Mesenteric fat pad (tissue), 1 donor: Measurements from ENCODE around the gene GRID1. TPM values are rescaled to one million over a fixed set of nuclear protein-coding genes. Genes with fewer than 3 reads are reported as not detected.
"Not testable (repeated sequence)": the region's sequence is repeated elsewhere in the genome, so short reads cannot be mapped to it uniquely, and the experiment has no call there.

Experiments used
- DNase-seq: peaks from one replicate; pipeline ENCODE4 v3.0.0-alpha.2; 2020; ENCODE audit warnings: low spot score
- total RNA-seq: library from RNA; stranded (reverse); fragmentation: NEBNext Ultra II Directional; extraction: Animal tissue kit (Norgen Biotek cat#: 25700); gene quantifications from one replicate; pipeline ENCODE4 v1.2.1, GENCODE V29; 2021
- donor health status: DM: yes; HTN: yes; CAD: no.

Gene GRID1
- total RNA-seq, 1 donor from 2014 or later = 2.1 TPM

- no peak for DNase-seq
These were observed 503.1 kb downstream of the GRID1 start for GRCh38 chr10:85863301-85864172.

DNA sequence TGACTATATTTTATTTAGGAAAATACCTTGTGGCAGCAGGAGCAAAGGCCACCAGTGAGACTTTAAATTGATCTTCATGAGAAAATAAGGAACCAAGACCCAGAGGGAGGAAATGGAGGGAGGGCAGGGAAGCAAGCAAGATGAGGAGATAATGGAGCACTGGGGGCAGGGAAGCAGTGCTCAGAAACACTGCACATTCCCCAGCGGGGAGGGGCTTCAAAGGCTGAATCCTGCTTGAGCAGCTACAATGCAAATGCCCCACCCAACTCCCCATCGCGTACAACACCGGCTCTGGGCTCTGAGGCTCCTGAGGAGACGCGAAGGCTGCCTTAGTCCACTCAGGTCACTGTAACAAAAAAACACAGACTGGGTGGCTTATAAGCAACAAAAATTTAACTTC lies 503.8 kb downstream of the GRID1 start:
- no peak for DNase-seq

- DNase-seq = no peak
These were observed 504.9 kb downstream of the GRID1 start for GRCh38 chr10:85861513-85862197.

DNA sequence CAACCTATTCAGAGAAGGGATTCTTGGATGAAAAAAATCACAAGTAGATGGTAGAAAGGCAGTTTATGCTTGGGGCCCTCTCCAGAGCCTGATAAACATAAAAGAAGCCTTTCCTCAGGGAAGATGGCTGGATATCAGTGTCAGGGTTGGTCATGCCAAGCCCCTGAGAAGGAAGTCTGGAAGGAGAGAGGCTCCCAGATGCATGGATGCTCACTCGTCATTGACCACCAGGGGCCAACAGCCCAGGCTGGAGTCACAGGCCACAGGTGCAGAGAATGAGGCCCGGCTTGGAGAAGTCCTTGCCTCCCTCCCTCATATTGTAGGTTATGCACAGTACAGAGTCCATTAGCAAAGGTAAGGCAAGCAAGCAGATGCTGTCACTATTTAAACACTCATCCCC lies 506.7 kb downstream of the GRID1 start:
- DNase-seq = no peak

DNA sequence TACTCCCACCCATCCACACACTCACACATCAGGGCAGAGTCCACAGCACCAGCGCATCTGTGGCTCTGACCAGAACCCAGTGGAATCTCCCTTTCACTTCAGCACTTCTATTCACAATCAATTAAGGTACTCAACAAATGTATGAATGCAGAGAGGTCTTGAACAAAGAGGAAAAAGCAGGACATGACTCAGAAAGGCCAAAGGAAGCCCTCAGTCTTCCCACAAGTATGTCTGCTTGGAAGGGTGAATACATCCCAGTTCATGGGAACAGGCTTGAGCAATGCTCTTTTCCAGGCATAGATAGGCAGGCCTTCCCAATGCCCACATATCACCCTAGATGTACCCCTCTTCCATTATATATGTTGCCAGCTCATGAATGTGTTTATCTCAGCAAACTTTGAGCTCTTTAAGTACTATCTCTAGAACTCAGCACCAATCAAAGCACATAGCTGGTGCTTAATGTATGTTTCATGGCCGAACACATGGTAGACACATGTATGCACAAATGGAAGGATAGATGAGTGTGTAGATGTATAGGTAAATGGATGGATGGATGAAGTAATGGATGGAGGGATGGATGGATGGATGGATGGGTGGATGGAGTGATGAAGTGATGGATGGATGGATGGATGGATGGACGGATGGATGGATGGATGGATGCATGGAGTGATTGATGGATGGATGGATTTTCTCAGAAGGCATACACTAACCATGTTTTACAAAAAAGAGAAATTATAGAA lies 507.6 kb downstream of the GRID1 start:
- DNase-seq = no peak

- no peak for DNase-seq
These were observed 508.8 kb downstream of the GRID1 start for GRCh38 chr10:85857791-85858190.

GRCh38 chr10:85857305-85857704 lies 509.3 kb downstream of the GRID1 start:
- DNase-seq = no peak

- DNase-seq = no peak
These were observed 514.7 kb downstream of the GRID1 start for GRCh38 chr10:85851934-85852333.

DNA sequence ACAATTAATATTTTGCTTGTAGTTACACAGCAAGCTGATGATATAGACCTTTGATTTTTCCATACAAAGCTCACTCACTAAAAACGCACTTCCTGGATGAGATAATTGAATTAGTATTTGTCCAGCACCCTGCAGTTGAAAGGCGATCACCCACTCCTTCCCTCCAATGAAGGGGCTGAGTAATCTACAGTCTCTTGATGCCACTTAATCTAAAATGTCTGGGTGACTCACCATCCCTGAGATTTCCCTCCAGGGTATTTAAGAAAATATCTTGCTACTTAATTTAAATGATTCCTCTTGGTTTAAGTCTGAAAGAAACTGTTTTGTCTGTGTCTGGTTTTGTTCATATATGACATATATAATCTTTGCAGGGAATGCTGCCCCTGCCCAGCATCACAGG lies 515.3 kb downstream of the GRID1 start:
- DNase-seq = no peak

DNA sequence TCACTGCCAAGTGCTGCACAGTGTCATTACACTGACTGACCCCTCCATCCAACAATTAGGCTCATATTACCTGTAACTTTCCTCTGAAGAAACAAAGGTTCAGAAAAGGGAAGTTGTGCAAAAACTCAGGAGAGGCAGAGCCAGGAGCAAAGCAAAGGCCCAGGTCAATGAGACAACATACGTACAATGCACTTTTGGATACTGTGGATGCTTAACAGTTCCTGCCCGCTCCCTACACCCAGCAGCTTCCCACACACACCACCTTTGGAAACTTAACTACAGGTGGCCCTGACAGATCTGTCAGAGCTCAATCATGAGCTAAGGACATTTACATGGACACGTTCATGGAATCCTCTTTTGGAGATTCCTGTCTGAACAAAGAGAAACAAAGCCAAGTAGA lies 515.9 kb downstream of the GRID1 start:
- no peak for DNase-seq

- DNase-seq = no peak
These were observed 517.3 kb downstream of the GRID1 start for GRCh38 chr10:85849315-85849714.

DNA sequence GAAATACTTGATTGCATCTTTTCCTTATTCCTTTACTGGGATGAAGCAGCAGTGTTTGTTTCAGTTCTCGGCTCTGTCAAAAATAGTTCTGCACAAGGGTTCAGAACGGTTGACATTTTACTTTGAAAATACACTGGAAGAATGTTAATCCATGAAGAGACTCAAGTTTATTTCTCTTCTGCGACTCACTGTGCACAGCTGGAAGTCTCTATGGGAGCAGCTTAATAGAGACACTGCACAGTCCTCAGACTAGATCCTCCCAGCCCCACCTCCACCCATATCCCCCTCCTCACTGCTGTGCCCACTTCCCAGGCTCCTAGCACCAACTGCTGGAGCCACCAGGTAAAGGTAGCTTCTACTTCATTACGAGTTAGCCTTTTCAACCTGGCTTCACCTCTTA lies 517.8 kb downstream of the GRID1 start:
- no peak for DNase-seq

DNA sequence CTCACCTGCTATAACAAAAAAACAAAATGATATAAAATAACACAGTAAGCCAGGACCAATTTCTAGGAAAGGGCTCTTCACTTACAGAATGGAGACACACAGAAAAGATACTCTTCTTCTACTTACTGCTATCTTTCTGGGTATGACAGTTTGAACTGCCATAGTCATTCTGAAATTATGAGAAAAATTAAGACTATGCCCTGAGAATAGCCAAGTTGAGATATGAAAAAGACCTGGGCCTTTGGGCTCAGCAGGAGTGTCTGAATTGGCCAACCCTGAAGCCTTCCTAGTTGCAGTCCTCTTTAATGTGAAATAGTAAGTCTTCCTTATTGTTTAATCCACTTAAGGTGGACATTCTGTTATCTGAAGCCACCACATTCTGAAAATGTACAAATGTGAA lies 519.5 kb downstream of the GRID1 start:
- no peak for DNase-seq

DNA sequence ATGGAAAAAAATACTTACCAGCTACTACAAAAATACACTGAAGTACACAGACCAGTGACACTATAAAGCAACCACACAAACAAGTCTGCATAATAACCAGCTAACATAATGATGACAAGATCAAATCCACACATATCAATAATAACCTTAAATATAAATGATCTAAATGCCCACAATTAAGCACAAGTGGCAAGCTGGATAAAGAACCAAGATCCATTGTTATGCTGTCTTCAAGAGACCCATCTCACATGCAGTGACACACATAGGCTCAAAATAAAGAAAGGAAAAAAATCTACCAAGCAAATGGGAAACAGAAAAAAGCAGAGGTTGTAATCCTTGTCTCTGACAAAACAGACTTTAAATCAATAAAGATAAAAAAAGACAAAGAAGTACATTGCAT lies 527.9 kb downstream of the GRID1 start:
- not testable (repeated sequence) for DNase-seq

GRCh38 chr10:85832988-85833387 lies 533.6 kb downstream of the GRID1 start:
- no peak for DNase-seq

DNA sequence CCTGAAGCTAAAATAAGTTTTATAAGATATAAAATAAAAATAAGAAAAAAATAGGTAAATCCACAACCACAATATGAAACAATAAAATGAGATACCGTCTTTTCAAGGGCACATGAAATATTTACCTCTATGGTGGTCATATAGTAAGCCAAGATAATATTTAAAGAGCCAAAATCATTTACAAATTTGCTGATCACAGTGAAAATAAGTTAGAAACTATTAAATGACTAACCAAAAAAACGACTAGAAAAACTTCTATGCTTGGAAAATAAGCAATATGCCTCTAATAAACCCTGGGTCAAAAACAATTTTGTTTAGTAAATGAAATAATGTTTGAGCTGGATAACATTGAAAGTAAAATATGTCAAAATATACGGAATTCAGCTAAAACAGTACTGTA lies 535.2 kb downstream of the GRID1 start:
- no peak for DNase-seq

DNA sequence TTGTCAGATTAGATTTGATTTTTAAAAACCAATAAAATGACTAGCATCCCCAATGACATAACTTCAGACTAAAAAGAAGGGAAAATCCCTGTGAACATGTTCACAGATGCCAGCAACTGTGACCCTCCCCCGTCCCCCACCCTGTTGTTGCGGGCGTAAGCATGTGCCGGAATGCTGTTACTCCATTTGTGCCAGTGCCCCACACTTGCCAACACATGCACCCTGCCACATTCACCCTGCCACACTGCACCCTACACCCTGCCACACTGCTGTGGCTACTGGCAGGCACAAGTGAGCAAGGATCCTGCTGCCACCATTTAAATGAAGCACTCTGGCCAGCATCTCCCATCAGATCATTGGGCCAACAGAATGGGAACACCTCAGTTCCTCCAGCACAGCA lies 540.2 kb downstream of the GRID1 start:
- DNase-seq = no peak

- no peak for DNase-seq
These were observed 555.2 kb downstream of the GRID1 start for GRCh38 chr10:85811405-85811804.

DNA sequence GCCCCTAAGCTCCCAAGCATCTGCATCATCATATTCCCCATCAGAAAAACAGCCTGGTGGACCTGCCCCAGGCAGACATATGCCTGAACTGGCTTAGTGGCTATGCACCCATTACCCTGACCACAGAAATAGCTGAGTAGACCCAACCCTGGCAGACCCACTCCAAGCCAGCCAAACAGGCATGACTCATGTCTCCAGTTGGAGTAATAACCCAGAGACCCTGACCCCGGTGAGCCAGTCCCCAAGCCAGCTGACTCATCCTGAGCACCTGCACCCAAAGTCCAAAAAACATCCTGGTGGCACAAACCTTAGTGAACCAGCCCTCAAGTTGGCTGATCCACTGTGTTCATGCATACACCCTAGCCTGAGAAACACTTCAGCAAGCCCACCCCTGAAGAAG lies 555.9 kb downstream of the GRID1 start:
- no peak for DNase-seq

DNA sequence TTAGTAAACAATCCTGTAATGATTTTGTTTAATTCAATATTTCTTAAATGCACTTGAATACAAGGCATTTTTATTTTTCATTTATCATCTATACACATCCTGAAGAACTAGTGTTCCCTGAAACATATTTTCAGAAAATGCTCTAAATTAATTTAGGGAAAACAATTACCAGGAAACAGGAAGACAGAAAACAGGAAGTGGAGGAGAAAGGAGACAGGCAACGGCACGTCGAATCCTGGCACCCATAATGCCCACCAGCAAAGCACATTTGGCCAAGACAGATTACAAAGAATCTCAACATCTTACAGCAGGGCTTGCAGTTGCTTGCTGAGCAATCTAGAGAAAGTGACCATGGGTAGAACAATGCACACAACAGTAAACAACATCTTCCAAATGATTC lies 571.1 kb downstream of the GRID1 start:
- no peak for DNase-seq

- no peak for DNase-seq
These were observed 572.0 kb downstream of the GRID1 start for GRCh38 chr10:85794553-85794952.

GRCh38 chr10:85792533-85792858 lies 574.1 kb downstream of the GRID1 start:
- DNase-seq = no peak
